ENCODE results near the gene MB21D2. TPM values are rescaled to one million over a fixed set of nuclear protein-coding genes. Genes with fewer than 3 reads are reported as not detected.

MB21D2 gene
- total and polyA plus RNA-seq, 2 experiments from 2014 or later: 8.1 to 35.9 TPM

GRCh38 chr3:192830291-192831110, 87.2 kb downstream of the MB21D2 start:
- ATAC-seq: no peak
- Mint-ChIP-seq H3K27ac (no peak overlapping the region), H3K4me3 (no peak overlapping the region), H3K27me3 (ENCODE audit: insufficient read depth, low read depth, poor library complexity) (no peaks in the 10 kb centered on the region), H3K4me1 (peaks cover 22% of the 10 kb centered on the region), H3K9me3 (no peaks in the 10 kb centered on the region; the same call in 2 of the 3 replicates), H3K36me3 (ENCODE audit: low read depth) (peaks cover 14% of the 10 kb centered on the region; the same call in 2 of the 3 replicates)
- Histone ChIP-seq H3K4me1 (ENCODE audit: insufficient read depth) (peaks cover 13% of the 10 kb centered on the region; the same call in 1 of the 2 replicates), H3K4me2 (no peak overlapping the region), H4K20me1 (replicated peaks; ENCODE audit: insufficient read depth) (peaks cover 9% of the 10 kb centered on the region; the same call in 1 of the 2 replicates), H3K4me3 (no peak overlapping the region), H3K79me2 (replicated peaks; ENCODE audit: insufficient read depth) (peaks cover 91% of the 10 kb centered on the region), H3K27ac (ENCODE audit: low read depth) (no peak overlapping the region), H2AFZ (no peak overlapping the region), H3K27me3 (ENCODE audit: insufficient read depth) (no peaks in the 10 kb centered on the region), H3F3A (replicated peaks; ENCODE audit: low read depth) (no peaks in the 10 kb centered on the region), H3K36me3 (ENCODE audit: insufficient read depth) (no peaks in the 10 kb centered on the region), H3K9me2 (ENCODE audit: insufficient read depth) (no peaks in the 10 kb centered on the region)
- TF ChIP-seq, protein P1, sequence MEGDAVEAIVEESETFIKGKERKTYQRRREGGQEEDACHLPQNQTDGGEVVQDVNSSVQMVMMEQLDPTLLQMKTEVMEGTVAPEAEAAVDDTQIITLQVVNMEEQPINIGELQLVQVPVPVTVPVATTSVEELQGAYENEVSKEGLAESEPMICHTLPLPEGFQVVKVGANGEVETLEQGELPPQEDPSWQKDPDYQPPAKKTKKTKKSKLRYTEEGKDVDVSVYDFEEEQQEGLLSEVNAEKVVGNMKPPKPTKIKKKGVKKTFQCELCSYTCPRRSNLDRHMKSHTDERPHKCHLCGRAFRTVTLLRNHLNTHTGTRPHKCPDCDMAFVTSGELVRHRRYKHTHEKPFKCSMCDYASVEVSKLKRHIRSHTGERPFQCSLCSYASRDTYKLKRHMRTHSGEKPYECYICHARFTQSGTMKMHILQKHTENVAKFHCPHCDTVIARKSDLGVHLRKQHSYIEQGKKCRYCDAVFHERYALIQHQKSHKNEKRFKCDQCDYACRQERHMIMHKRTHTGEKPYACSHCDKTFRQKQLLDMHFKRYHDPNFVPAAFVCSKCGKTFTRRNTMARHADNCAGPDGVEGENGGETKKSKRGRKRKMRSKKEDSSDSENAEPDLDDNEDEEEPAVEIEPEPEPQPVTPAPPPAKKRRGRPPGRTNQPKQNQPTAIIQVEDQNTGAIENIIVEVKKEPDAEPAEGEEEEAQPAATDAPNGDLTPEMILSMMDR (conservative IDR thresholded peaks at IDR 0.05; ENCODE audit: low read depth in 2 of 2): no peak
- TF ChIP-seq, protein P2, sequence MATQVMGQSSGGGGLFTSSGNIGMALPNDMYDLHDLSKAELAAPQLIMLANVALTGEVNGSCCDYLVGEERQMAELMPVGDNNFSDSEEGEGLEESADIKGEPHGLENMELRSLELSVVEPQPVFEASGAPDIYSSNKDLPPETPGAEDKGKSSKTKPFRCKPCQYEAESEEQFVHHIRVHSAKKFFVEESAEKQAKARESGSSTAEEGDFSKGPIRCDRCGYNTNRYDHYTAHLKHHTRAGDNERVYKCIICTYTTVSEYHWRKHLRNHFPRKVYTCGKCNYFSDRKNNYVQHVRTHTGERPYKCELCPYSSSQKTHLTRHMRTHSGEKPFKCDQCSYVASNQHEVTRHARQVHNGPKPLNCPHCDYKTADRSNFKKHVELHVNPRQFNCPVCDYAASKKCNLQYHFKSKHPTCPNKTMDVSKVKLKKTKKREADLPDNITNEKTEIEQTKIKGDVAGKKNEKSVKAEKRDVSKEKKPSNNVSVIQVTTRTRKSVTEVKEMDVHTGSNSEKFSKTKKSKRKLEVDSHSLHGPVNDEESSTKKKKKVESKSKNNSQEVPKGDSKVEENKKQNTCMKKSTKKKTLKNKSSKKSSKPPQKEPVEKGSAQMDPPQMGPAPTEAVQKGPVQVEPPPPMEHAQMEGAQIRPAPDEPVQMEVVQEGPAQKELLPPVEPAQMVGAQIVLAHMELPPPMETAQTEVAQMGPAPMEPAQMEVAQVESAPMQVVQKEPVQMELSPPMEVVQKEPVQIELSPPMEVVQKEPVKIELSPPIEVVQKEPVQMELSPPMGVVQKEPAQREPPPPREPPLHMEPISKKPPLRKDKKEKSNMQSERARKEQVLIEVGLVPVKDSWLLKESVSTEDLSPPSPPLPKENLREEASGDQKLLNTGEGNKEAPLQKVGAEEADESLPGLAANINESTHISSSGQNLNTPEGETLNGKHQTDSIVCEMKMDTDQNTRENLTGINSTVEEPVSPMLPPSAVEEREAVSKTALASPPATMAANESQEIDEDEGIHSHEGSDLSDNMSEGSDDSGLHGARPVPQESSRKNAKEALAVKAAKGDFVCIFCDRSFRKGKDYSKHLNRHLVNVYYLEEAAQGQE (IDR thresholded peaks at IDR 0.05; ENCODE audit: unreplicated experiment): no peak
- no peak for TF ChIP-seq EZH2phosphoT487 (IDR thresholded peaks at IDR 0.05; ENCODE audit: unreplicated experiment)
- DNase-seq (ENCODE audit: low spot score): no peak

DNA sequence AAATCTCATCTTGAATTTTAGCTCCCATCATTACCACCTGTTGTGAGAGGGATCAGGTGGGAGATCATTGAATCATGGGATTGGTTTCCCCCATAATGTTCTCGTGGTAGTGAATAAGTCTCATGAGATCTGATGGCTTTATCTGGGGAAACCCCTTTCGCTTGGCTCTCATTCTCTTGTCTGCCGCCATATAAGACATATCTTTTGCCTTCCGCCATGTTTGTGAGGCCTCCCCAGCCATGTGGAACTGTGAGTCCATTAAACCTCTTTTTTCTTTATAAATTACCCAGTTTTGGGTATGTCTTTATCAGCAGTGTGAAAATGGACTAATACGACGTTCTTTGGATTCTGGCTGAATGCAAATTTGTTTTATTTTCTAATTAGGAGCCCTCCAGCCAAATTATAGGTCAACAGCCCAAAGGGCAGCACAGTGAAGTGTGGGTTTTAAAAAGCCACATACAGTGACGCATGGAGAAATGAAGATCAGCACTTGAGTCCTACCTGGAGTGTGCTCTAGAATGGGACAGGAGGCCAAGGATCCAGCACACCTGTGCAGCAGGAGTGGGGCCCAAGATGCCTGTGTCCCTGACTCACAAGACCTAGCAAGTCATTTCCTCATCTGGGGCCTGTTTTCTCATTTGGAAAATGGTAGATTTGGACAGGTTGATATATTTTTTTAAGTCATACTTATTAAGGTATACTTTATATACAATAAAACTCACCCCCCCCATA, 89.6 kb downstream of the MB21D2 start:
- no peak overlapping the region for H3K27ac Mint-ChIP-seq
- Histone ChIP-seq H3K4me3 (no peak overlapping the region), H2AFZ (no peak overlapping the region), H3K79me2 (replicated peaks; ENCODE audit: insufficient read depth) (peaks cover 88% of the 10 kb centered on the region), H3K9me2 (ENCODE audit: insufficient read depth) (no peaks in the 10 kb centered on the region), H3F3A (replicated peaks; ENCODE audit: low read depth) (no peaks in the 10 kb centered on the region), H3K4me2 (no peak overlapping the region), H3K27me3 (ENCODE audit: insufficient read depth) (no peaks in the 10 kb centered on the region), H4K20me1 (replicated peaks; ENCODE audit: insufficient read depth) (peaks cover 15% of the 10 kb centered on the region; the same call in 1 of the 2 replicates), H3K27ac (ENCODE audit: low read depth) (no peak overlapping the region), H3K36me3 (ENCODE audit: insufficient read depth) (no peaks in the 10 kb centered on the region), H3K4me1 (ENCODE audit: insufficient read depth) (no peaks in the 10 kb centered on the region)
- no peaks in the 10 kb centered on the region for H3K27me3 Mint-ChIP-seq (ENCODE audit: insufficient read depth, low read depth, poor library complexity)
- H3K4me3 Mint-ChIP-seq: no peak overlapping the region
- DNase-seq (ENCODE audit: low spot score) (no peak), ATAC-seq (no peak)
- H3K4me1 Mint-ChIP-seq: peaks cover 7% of the 10 kb centered on the region
- no peaks in the 10 kb centered on the region for H3K9me3 Mint-ChIP-seq
- peaks cover 13% of the 10 kb centered on the region; the same call in 2 of the 3 replicates for H3K36me3 Mint-ChIP-seq (ENCODE audit: low read depth)
- TF ChIP-seq POLR2AphosphoS5 (IDR thresholded peaks at IDR 0.05; ENCODE audit: low read depth) (no peak), ZNF331 (CRISPR knock-in tag; IDR thresholded peaks at IDR 0.05; ENCODE audit: low read depth) (no peak), EZH2phosphoT487 (IDR thresholded peaks at IDR 0.05; ENCODE audit: unreplicated experiment) (no peak), NANOG (IDR thresholded peaks at IDR 0.05; ENCODE audit: borderline replicate concordance) (no peak), JUNB (IDR thresholded peaks at IDR 0.05; ENCODE audit: unreplicated experiment) (no peak), STAT1 (IDR thresholded peaks at IDR 0.05; ENCODE audit: unreplicated experiment) (no peak), ZNF114 (CRISPR knock-in tag; IDR thresholded peaks at IDR 0.05) (no peak), EZH2 (IDR thresholded peaks at IDR 0.05; ENCODE audit: low read depth, unreplicated experiment) (no peak)
- TF ChIP-seq, protein P3, sequence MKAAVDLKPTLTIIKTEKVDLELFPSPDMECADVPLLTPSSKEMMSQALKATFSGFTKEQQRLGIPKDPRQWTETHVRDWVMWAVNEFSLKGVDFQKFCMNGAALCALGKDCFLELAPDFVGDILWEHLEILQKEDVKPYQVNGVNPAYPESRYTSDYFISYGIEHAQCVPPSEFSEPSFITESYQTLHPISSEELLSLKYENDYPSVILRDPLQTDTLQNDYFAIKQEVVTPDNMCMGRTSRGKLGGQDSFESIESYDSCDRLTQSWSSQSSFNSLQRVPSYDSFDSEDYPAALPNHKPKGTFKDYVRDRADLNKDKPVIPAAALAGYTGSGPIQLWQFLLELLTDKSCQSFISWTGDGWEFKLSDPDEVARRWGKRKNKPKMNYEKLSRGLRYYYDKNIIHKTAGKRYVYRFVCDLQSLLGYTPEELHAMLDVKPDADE (IDR thresholded peaks at IDR 0.05): no peak
- TF ChIP-seq, protein P2 (IDR thresholded peaks at IDR 0.05; ENCODE audit: unreplicated experiment): no peak

All from GM23338 (cell line).